Measurements from ENCODE around the gene NR6A1. TPM values are rescaled to one million over a fixed set of nuclear protein-coding genes. Genes with fewer than 3 reads are reported as not detected.

Gene NR6A1
- polyA plus RNA-seq, 4 donors = 0.30 to 1.4 (median 1.0) TPM

GRCh38 chr9:124662561-124662960, 108.5 kb downstream of the NR6A1 start:
- DNase-seq (ENCODE audit: low read depth in 4 of 4, low spot score in 3 of 4) = no peak

DNA sequence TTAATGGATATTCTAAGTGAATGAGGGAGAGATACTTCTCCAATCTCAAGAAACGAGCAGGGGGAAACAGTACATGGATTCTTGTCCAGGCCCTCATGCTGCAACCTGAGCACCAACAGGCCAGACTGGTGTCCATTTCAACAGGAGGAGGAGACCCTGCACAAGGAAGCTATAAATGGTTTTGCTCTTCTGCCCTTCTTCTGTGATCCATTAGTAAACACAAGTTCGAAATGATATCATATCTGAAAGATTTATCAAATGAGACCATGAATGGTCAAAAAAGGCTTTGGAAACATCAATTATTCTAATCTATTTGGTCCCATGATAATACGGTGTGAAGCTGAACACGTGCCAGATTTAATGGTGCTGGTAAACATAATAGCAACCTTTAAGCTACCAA, 109.8 kb downstream of the NR6A1 start:
- peak in 1 of 4 donors; percentile 29 for DNase-seq (ENCODE audit: low read depth in 4 of 4, low spot score in 3 of 4)

GRCh38 chr9:124660341-124660801, 110.7 kb downstream of the NR6A1 start:
- DNase-seq (ENCODE audit: low read depth in 4 of 4, low spot score in 3 of 4) = peak; percentile 59 to 68 (median 66)

- peak; percentile 74 to 79 (median 74) for DNase-seq (ENCODE audit: low read depth in 4 of 4, low spot score in 3 of 4)
These were observed 111.9 kb downstream of the NR6A1 start for GRCh38 chr9:124659099-124659659.

DNA sequence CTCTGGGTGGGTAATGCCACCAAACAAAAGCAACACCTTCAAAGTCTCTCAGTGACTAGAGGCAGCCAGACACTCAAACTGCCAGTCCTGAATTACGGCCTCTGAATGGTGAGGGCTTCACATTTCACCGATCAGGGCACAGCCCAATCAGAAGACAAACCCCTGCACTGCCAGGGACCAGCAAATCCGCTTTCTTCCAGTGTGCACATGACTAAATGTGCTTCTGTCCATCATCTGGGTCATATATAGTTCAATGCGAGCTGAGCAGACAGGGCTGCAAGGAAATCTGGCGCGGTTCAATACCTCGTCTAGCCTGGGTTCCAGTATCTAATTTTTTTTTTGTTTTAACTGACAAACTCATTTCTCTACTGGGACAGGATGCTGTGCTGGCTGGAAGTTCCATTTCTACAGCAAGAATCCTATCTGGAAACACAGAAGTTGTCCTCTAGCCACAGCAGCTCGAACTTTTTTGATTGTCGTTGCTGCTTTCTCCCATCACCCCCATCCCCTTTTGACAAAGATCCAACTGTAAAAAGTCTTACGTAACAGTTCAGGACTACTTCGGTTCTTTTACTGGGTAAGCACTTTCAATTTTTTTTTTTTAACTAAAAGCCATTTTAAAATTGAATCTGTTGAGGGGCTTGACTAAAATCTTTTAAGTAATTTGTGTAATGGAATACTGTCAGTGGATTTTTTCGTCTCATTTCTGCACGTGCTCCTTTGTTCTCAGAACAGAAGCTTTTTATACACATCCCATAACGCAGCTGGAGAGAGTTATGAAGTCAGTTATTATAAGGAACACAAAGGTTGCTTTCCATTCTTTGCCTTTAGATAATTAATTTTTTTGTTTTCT, 112.7 kb downstream of the NR6A1 start:
- DNase-seq (ENCODE audit: low read depth in 4 of 4, low spot score in 3 of 4) = peak; percentile 84 to 94 (median 88)

DNA sequence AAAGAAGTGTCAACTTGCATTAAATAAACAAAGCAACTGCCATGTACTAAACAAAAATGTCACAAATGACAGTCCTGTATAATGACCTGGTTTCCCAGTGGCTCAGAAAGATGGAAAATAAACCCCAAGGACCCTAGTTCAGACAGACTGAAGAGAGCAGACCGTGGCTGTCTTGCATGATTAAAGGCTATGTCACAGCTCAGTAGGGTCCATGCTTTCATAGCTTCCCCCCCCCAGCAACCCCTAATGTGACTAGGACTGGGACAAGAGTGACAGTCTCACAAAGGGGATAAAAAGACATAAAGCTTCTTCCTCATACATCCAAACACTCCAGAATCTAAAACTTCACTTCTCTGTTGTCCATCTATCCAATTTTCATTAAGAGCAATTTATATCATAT, 113.6 kb downstream of the NR6A1 start:
- DNase-seq (ENCODE audit: low read depth in 4 of 4, low spot score in 3 of 4) = peak in 1 of 4 donors; percentile 30

DNA sequence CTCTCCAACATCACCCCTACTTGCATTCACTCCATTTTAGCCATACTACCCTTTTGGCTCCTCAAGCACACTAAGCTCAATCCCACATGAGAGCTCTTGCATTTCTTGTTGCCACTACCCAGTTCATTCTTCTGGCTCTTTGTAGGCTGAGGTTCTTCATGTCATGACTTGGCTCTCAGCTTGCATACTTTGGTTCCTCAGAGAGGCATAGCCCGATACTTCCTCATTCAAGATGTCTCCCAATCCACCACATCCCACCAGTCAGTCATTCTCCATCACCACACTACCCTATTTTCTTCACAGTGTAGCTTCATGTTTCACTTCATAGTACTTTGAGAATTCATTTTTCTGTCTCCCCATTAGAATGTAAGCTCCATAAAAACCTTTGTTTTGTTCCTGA, 116.7 kb downstream of the NR6A1 start:
- DNase-seq (ENCODE audit: low read depth in 4 of 4, low spot score in 3 of 4) = no peak

DNA sequence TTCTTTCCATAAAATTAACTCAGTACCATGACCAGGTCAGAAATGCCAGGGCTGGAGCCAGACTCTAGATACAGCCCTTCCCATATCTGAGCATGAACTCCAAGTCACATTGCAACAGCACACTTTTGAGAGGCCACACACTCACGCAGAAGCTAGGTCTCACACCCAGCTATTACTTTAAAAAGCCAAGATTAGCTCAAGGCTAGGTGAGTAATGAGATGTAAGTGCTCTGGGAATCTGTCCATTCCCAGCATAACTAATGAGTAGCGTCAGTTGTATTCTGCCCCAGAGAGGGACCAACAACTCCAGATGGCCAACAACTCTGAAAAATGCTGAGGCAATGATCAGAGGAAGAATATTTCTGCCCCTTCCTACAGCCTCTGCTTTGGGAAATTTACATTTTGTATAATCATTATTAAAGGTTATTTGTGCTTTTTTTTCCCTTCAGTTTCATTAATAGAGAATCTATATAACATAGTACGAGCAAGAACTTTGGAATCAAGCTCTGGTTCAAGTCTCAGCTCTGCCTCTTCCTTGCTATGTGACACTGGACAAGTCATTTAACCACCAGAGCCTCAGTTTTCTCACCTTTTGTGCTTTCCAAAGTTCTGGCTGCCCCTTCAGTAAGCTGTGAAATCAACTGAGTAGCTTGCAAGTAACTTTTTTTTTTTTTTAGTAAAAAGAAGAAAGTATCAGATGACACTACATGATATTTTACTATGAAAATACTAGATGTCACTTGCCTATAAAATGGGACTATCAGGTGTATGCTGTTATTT, 118.3 kb downstream of the NR6A1 start:
- DNase-seq (ENCODE audit: low read depth in 4 of 4, low spot score in 3 of 4) = no peak

- no peak for DNase-seq (ENCODE audit: low read depth in 4 of 4, low spot score in 3 of 4)
These were observed 118.9 kb downstream of the NR6A1 start for GRCh38 chr9:124652203-124652602.

GRCh38 chr9:124645274-124645673, 125.8 kb downstream of the NR6A1 start:
- no peak for DNase-seq (ENCODE audit: low read depth in 4 of 4, low spot score in 3 of 4)

DNA sequence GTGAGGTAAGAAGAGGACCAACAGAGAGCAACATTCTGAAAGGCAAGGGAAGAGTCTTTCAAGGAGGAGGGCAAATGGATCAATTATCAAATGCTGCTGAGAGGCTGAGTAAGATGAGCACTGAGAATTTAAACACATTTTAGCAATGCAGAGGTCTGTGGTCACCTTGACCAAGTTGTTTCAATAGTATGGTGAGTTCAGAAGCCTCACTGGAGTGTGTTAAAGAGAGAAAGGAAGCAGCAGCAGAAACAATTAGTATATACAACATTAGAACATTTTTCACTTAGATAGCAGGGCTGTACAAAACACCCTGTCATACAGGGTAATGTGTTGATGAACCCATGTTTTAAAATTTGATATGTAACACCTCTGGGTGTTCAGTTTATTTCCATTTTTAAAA, 131.5 kb downstream of the NR6A1 start:
- DNase-seq (ENCODE audit: low read depth in 4 of 4, low spot score in 3 of 4) = no peak

- DNase-seq (ENCODE audit: low read depth in 4 of 4, low spot score in 3 of 4) = no peak
These were observed 135.8 kb downstream of the NR6A1 start for GRCh38 chr9:124635285-124635684.

- DNase-seq (ENCODE audit: low read depth in 4 of 4, low spot score in 3 of 4) = no peak
These were observed 139.0 kb downstream of the NR6A1 start for GRCh38 chr9:124632077-124632621.

- DNase-seq (ENCODE audit: low read depth in 4 of 4, low spot score in 3 of 4) = no peak
These were observed 139.8 kb downstream of the NR6A1 start for GRCh38 chr9:124631326-124631725.

DNA sequence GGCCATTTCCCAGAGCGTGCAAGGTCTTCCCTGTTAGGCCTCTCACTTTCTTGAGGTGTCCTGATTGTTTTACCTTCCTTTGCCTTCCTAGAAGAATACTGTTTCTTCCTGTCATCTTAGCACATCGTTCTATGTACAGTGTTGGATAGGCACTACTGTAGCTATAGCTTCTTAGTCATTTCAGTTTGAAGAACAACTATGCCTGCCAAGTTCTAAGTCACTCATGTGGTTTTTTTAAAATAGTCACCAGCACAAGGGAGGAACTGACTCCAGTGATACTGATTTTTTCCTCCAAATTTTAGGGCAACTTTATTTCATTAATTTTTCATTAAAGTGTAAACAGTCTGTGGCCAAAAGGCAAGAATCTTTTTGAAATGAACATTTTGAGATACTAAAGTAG, 141.5 kb downstream of the NR6A1 start:
- DNase-seq (ENCODE audit: low read depth in 4 of 4, low spot score in 3 of 4) = no peak

GRCh38 chr9:124628741-124629140, 142.4 kb downstream of the NR6A1 start:
- no peak for DNase-seq (ENCODE audit: low read depth in 4 of 4, low spot score in 3 of 4)

DNA sequence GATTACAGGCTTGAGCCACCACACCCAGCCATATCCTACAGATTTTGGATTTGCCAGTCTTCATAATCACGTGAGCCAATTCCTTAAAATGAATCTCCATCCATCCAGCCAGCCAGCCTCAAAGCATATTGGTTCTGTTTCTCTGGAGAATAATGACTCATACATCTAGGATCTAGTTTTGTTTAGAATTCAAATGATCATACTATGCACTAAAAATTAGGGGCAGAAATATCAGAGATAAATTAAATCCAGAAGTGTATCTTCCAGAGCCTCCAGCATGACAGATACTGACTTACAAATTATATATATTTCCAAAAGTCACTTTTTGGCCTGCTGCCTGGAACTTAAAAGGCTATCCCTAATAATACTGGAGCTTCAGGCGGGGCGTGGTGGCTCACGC, 144.8 kb downstream of the NR6A1 start:
- no peak for DNase-seq (ENCODE audit: low read depth in 4 of 4, low spot score in 3 of 4)

DNA sequence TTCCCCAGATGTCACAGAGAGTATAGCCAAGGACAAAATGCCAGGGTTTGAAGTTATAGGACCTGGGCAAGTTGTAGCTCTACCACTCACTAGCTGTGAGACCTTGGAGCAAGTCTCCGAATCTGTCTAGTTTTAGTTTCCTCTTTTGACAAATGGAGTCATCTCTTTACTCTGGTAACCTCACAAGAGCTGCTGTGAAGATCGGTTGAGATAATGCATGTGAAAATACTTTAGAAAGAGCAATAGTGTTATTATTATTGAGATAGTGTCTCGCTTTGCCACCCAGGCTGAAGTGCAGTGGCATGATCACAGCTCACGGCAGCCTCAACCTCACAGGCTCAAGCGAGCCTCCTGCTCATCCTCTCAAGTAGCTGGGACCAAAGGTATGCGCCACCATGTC, 146.0 kb downstream of the NR6A1 start:
- no peak for DNase-seq (ENCODE audit: low read depth in 4 of 4, low spot score in 3 of 4)

GRCh38 chr9:124624735-124624992, 146.4 kb downstream of the NR6A1 start:
- DNase-seq (ENCODE audit: low read depth in 4 of 4, low spot score in 3 of 4) = no peak

- no peak for DNase-seq (ENCODE audit: low read depth in 4 of 4, low spot score in 3 of 4)
These were observed 147.0 kb downstream of the NR6A1 start for GRCh38 chr9:124623966-124624734.

- DNase-seq (ENCODE audit: low read depth in 4 of 4, low spot score in 3 of 4) = no peak
These were observed 148.2 kb downstream of the NR6A1 start for GRCh38 chr9:124622882-124623281.

Measured in left renal pelvis (tissue), 4 donors.